NT2/D1 (cell line): ENCODE measurements around the gene TCAP.

Experiments used
- YY1 ChIP-seq: IDR thresholded peaks from 2 replicates; pipeline ENCODE4 v1.6.1; 2011; ENCODE audit not compliant: insufficient read length, insufficient read depth
- ZNF274 ChIP-seq: IDR thresholded peaks from 2 replicates; pipeline ENCODE4 v1.6.1; 2011; ENCODE audit warnings: mild to moderate bottlenecking, low read depth, low read length

GRCh38 chr17:39653316-39653661, 11.9 kb upstream of the TCAP start:
- TF ChIP-seq YY1 (no peak), ZNF274 (no peak)
